Measurements from ENCODE around the gene TPRKB. TPM values are rescaled to one million over a fixed set of nuclear protein-coding genes. Genes with fewer than 3 reads are reported as not detected.
"Not testable (repeated sequence)": the region's sequence is repeated elsewhere in the genome, so short reads cannot be mapped to it uniquely, and the experiment has no call there.

The TPRKB gene
- 35.6 and 53.9 TPM in 2 replicates for total RNA-seq

- peak; percentile 94 for DNase-seq (ENCODE audit: low read depth, low spot score)
These were observed at the start of gene TPRKB for GRCh38 chr2:73736855-73737779. TPRKB (minus strand) TSS chr2:73737345; CDS start chr2:73734569, 2,776 bp downstream.

DNA sequence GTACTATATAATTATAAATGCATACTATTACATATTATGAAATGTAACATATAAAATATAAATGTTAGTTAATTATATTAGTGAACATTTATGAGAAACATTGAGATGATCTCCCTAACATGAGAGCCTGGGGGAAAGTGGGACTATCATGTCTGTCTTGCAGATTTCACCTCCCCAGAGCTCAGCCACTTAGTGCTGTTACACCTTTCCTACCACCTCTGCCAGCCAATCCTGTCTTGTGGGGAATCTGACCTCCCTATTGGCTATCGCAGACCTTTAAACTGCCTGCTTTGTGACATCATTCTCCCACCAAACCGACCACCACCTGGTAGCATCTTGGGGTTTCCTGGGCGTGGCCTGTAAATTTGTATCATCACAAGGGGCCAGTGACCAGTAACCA is 46.7 kb upstream of the TPRKB start, which contains the start of gene C2orf78:
Gene C2orf78 (plus strand): TSS at position 301 of the 400 bp plus-strand sequence. CDS start 127 bp downstream, outside the sequence.
- DNase-seq (ENCODE audit: low read depth, low spot score), result not testable (repeated sequence)

- DNase-seq (ENCODE audit: low read depth, low spot score), result not testable (repeated sequence)
These were observed 46.3 kb upstream of the TPRKB start for GRCh38 chr2:73783402-73783801.

DNA sequence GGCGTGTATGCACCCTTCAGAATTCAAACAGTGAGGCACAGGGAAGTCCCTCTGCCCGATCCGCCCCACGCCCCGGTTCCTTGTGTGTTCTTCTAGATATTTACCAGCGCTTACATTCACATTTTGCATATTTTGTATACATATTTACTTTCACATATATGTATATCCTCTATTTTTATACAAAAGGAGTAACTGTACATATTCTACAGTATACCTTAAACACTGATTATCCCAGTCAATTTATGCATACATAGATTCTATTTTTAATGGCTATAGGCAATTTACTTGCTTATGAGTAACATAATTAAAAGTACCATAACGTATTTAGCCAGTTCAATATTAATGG is 43.1 kb upstream of the TPRKB start:
- DNase-seq (ENCODE audit: low read depth, low spot score), result no peak

GRCh38 chr2:73779467-73780236 is 42.5 kb upstream of the TPRKB start, which contains the start of gene DUSP11:
DUSP11 (minus strand) TSS chr2:73780103; CDS start chr2:73779974, 129 bp downstream.
- DNase-seq (ENCODE audit: low read depth, low spot score), result peak; percentile 68

- DNase-seq (ENCODE audit: low read depth, low spot score), result not testable (repeated sequence)
These were observed 41.8 kb upstream of the TPRKB start for GRCh38 chr2:73778867-73779466.

GRCh38 chr2:73776869-73777519 is 39.8 kb upstream of the TPRKB start:
- no peak for DNase-seq (ENCODE audit: low read depth, low spot score)

DNA sequence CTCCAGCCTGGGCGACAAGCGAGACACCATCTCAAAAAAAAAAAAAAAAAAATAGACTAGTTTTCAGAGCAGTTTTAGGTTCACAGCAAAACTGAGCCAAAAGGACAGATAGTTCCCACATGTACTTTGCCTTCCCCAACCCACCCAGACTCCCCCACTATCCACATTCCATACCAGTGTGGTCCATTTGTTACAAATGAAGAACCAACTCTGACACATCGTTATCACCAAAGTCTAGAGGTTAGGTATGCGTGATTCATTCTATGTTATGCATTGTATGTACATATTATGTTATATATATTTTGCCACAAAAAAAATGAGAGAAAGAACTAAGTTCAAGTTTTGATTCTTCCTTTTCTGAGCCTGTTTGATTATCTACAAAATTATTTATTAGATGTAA is 39.2 kb upstream of the TPRKB start:
- DNase-seq (ENCODE audit: low read depth, low spot score), result no peak

DNA sequence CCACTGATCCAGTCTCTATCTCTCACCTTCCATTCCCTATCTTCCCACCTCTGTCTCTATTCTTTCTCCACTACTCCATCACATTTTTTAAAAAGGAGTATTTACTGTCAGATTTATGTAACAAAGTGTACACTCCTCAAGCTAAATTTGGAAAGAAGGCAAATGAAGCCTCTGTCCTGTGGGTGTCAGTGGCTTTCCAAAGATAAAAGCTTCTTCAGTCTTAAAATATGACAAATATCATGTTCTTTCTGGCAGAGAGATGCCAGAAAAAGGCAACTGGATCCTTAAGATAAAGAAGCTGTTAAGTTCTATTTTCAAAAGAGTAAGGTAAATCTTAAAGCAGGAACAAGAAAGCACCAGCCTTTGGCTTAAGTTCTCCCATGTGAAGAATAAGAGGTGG is 35.7 kb upstream of the TPRKB start:
- no peak for DNase-seq (ENCODE audit: low read depth, low spot score)

GRCh38 chr2:73770725-73771124 is 33.6 kb upstream of the TPRKB start:
- DNase-seq (ENCODE audit: low read depth, low spot score), result no peak

- DNase-seq (ENCODE audit: low read depth, low spot score), result no peak
These were observed 29.8 kb upstream of the TPRKB start for GRCh38 chr2:73766994-73767393.

DNA sequence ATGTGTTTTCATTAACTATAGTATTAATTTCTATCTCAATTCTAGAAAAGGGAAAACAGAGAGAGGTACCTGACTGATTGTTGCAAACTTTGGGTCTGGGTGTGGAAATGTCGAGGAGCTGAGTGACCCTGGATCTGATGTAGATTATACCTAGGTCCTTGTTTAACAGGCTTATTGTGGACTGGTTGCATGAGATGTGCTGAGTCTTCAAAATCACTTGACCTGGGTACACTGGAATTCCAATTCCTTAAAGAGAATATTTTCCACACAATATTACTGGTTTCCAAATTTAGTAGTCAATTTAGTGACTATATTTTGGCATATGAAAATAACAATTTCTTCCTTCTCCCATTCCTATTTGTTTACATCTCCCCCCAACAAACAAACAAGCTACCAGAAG is 29.2 kb upstream of the TPRKB start:
- no peak for DNase-seq (ENCODE audit: low read depth, low spot score)

DNA sequence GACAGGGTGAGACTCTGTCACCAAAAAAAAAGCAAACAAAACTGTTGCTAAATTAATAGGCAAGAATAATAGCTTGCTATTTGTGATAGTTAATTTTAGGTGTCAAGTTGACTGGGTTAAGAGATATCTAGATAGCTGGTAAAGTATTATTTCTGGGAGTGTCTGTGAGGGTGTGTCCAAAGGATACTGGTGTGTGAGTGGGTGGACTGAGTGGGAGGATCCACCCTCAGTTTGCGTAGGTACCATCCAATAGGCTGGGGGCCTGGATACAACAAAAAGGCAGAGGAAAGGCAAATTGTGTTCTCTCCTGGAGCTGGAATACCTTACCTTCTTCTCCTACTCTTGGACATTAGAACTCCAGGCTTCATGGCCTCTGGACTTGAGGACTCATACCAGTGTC is 27.8 kb upstream of the TPRKB start:
- DNase-seq (ENCODE audit: low read depth, low spot score), result no peak

DNA sequence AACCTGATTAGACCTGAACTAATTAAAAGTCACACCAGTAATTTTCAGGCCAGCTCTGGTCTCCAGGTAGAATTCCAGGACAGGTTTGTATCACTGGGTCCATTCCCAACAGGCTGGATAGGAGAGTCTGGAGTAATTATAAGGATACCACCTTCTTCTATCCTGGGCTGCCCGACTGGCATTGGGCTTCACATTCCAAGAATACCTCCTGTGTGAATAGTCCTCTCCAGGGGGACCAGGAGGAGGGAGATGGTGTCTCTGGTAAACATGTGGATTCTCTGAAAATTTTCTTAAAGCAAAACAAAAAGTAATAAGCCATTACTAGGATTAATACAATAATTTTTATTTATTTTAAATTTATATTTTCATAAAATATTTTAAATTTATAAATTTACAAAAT is 25.4 kb upstream of the TPRKB start:
- no peak for DNase-seq (ENCODE audit: low read depth, low spot score)

- no peak for DNase-seq (ENCODE audit: low read depth, low spot score)
These were observed 22.8 kb upstream of the TPRKB start for GRCh38 chr2:73759904-73760303.

DNA sequence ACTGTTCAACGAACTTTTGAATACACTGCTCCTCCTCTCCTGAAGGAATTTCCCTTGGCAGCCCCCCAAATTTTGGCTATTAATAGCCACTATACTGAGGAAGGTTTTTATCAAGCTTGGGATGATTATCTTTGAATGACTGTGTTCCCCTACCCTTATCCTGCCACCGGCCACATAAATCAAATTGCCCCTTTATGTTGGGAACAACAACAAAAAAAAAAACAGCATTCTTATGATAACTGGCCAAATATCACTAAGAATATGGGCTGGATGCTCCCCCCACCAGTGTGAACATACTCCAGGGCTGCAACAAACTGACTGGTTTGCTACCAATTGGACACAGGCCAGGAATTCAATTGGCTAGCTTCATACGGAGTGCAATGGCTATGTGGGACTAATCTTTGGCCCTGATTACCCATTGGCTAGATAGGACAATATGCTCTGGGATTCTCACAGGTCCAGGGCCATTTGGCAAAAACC is 22.2 kb upstream of the TPRKB start:
- peak; percentile 64 for DNase-seq (ENCODE audit: low read depth, low spot score)

DNA sequence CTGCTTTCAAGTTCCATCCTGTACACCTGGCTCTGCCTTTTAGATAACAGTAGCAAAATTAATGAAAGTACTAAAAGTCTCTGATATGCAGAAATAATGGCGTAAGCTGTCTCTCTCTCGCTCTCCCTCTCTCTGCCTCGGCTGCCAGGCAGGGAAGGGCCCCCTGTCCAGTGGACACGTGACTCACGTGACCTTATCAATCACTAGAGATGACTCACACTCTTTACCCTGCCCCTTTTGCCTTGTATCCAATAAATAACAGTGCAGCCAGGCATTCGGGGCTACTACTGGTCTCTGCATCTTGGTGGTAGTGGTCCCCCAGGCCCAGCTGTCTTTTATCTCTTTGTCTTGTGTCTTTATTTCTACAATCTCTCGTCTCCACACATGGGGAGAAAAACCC is 17.2 kb upstream of the TPRKB start:
- DNase-seq (ENCODE audit: low read depth, low spot score), result not testable (repeated sequence)

- no peak for DNase-seq (ENCODE audit: low read depth, low spot score)
These were observed 12.2 kb upstream of the TPRKB start for GRCh38 chr2:73749314-73749713.

DNA sequence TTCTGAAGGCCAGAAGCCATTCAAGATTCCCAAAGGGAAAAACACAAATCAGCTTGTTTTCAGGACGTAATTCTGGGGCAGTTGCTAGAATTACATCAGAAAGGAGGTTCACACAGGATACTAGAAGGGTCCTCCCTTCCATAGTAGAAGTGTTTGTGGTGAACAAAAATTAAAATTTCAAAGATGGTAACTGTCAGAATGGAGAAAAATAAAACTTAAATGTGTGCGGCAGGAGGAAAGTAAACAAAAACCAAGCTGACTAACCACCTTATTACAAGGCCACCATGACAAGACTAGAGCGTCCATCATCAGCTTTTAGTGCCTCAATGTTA is 9.7 kb upstream of the TPRKB start:
- DNase-seq (ENCODE audit: low read depth, low spot score), result no peak

DNA sequence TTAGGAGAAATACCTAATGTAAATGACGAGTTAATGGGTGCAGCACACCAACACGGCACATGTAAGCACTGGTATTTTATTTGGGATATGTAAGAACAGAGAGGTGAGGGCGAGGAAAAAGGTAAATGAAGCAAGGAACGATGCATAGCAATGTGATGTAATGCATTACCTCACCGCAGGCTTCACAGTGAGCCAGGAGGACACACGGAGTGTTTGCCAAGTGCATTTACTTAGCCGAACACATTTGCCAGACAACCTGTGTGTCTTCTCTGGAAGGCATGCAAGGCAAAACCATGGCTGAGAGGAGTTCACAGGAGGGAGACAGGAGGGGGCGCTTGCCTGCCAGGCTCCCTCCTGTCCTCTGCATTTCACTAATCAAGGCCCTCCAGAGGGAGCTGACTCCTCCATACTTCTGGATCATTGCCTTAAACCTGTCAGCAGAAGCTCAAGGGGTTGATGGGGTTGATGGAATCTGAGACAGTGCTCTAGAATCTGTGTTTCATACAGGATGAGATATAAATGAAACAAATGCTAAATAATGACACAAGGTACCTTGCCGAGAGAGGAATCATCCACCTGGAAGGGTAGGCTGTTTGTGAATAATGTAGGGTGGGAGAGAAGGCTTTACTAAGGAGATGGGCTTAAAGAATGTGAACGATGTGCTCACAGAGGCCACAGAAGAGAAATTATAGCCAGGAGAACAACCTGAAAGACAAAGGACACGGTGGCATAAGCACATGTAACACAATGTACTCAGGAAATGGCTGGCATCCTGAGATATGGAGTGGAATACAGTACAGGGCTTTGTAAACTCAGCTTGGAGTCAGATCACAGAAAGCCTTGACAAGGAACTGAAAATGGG is 9.1 kb upstream of the TPRKB start:
- DNase-seq (ENCODE audit: low read depth, low spot score), result peak; percentile 88
